MM.1S (cell line): Measurements from ENCODE around the gene LOXL1.

Experiments used
- CTCF ChIP-seq: fragments of 300-600 bp; sonication (generic); IDR thresholded peaks from 2 replicates; pipeline ENCODE4 v1.5.1; 2016; ENCODE audit warnings: antibody characterized with exemption, low read length, mixed read lengths
- EZH2 ChIP-seq: fragments of 300-600 bp; sonication (generic); optimal IDR thresholded peaks from 2 replicates; pipeline ENCODE3; 2017; ENCODE audit warnings: low read depth, mild to moderate bottlenecking, antibody characterized with exemption, low read length, mixed read lengths

DNA sequence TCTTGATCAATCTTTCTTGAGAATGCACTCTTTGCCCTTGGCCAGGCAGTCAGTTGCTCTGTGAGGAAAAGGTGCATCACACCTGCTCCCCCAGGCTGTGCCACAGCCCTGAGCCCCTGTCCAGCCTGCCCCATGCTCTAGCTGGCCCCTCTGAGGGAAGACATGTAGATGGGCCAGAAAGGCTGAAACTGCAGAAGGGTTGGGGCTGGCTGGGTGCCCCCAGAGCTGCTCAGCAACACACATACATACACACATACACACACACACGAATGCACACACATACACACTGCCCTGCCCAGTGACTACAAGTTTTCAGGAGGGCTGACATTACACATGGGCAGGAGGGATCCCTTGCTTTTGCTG lies 36.5 kb upstream of the LOXL1 start:
- no peak for TF ChIP-seq CTCF
- TF ChIP-seq EZH2, result no peak
